HUES6 (cell line): Measurements from ENCODE around the gene NPHP1.
"Not testable (repeated sequence)": the region's sequence is repeated elsewhere in the genome, so short reads cannot be mapped to it uniquely, and the experiment has no call there.

ENCODE experiments used
- H3K27ac ChIP-seq: 2 replicates; pipeline ENCODE4 v1.7.0; 2013; ENCODE audit warnings: low read depth, mild to moderate bottlenecking, low read length, inconsistent platforms
- H3K27me3 ChIP-seq: 2 replicates; pipeline ENCODE4 v1.6.1; 2013; ENCODE audit warnings: low read length; ENCODE audit not compliant: control insufficient read depth, insufficient read depth
- H3K36me3 ChIP-seq: 2 replicates; pipeline ENCODE4 v1.6.1; 2013; ENCODE audit warnings: low read length; ENCODE audit not compliant: control insufficient read depth, insufficient read depth
- H3K4me1 ChIP-seq: 2 replicates; pipeline ENCODE4 v1.6.1; 2013; ENCODE audit warnings: low read length; ENCODE audit not compliant: control insufficient read depth, insufficient read depth
- H3K4me3 ChIP-seq: 2 replicates; pipeline ENCODE4 v1.5.1; 2013; ENCODE audit warnings: low read depth, low read length
- H3K9ac ChIP-seq: one replicate; pipeline ENCODE4 v1.6.1; 2013; ENCODE audit warnings: mild to moderate bottlenecking, low read length
- H3K9me3 ChIP-seq: 2 replicates; pipeline ENCODE4 v1.6.1; 2013; ENCODE audit warnings: low read depth, low read length; ENCODE audit not compliant: control insufficient read depth, insufficient read depth

Gene NPHP1

GRCh38 chr2:110113961-110114591, 90.7 kb downstream of the NPHP1 start:
- H3K36me3 ChIP-seq: no peaks in the 10 kb centered on the region
- no peak overlapping the region for H3K4me3 ChIP-seq
- H3K27me3 ChIP-seq: peaks cover 40% of the 10 kb centered on the region
- H3K4me1 ChIP-seq: peaks cover 9% of the 10 kb centered on the region
- H3K9me3 ChIP-seq: no peaks in the 10 kb centered on the region
- H3K9ac ChIP-seq: no peak overlapping the region
- H3K27ac ChIP-seq: no peak overlapping the region

GRCh38 chr2:110108291-110108690, 96.5 kb downstream of the NPHP1 start:
- not testable (repeated sequence) for H3K9ac ChIP-seq, H3K9me3 ChIP-seq, H3K27me3 ChIP-seq, H3K27ac ChIP-seq, H3K4me3 ChIP-seq, H3K4me1 ChIP-seq, H3K36me3 ChIP-seq

- H3K9ac ChIP-seq: no peak overlapping the region
- no peak overlapping the region for H3K4me3 ChIP-seq
- no peaks in the 10 kb centered on the region for H3K27me3 ChIP-seq
- no peaks in the 10 kb centered on the region for H3K4me1 ChIP-seq
- no peak overlapping the region for H3K27ac ChIP-seq
- H3K9me3 ChIP-seq: peaks cover 2% of the 10 kb centered on the region; the same call in 1 of the 2 replicates
- H3K36me3 ChIP-seq: no peaks in the 10 kb centered on the region
Observed at GRCh38 chr2:110107092-110108079, 97.4 kb downstream of the NPHP1 start.

- Histone ChIP-seq H3K4me1 (peaks cover 4% of the 10 kb centered on the region; the same call in 1 of the 2 replicates), H3K4me3 (no peak overlapping the region), H3K27ac (no peak overlapping the region), H3K9ac (no peak overlapping the region), H3K27me3 (no peaks in the 10 kb centered on the region), H3K9me3 (peaks cover 2% of the 10 kb centered on the region; the same call in 1 of the 2 replicates), H3K36me3 (no peaks in the 10 kb centered on the region)
Observed at GRCh38 chr2:110106642-110107041, 98.2 kb downstream of the NPHP1 start.

GRCh38 chr2:110105608-110106467, 99.0 kb downstream of the NPHP1 start:
- H3K4me1 ChIP-seq: peaks cover 12% of the 10 kb centered on the region; the same call in 1 of the 2 replicates
- no peaks in the 10 kb centered on the region for H3K36me3 ChIP-seq
- H3K27me3 ChIP-seq: no peaks in the 10 kb centered on the region
- no peak overlapping the region for H3K4me3 ChIP-seq
- no peak overlapping the region for H3K27ac ChIP-seq
- no peak overlapping the region for H3K9ac ChIP-seq
- H3K9me3 ChIP-seq: peaks cover 2% of the 10 kb centered on the region; the same call in 1 of the 2 replicates

GRCh38 chr2:110105183-110105582, 99.6 kb downstream of the NPHP1 start:
- H3K4me3 ChIP-seq: no peak overlapping the region
- no peak overlapping the region for H3K9ac ChIP-seq
- no peaks in the 10 kb centered on the region for H3K36me3 ChIP-seq
- peaks cover 14% of the 10 kb centered on the region; the same call in 1 of the 2 replicates for H3K4me1 ChIP-seq
- no peak overlapping the region for H3K27ac ChIP-seq
- peaks cover 2% of the 10 kb centered on the region; the same call in 1 of the 2 replicates for H3K9me3 ChIP-seq
- H3K27me3 ChIP-seq: no peaks in the 10 kb centered on the region

- Histone ChIP-seq H3K27me3 (no peaks in the 10 kb centered on the region), H3K4me3 (no peak overlapping the region), H3K9ac (no peak overlapping the region), H3K27ac (no peak overlapping the region), H3K9me3 (peaks cover 2% of the 10 kb centered on the region; the same call in 1 of the 2 replicates), H3K4me1 (peaks cover 14% of the 10 kb centered on the region; the same call in 1 of the 2 replicates), H3K36me3 (no peaks in the 10 kb centered on the region)
Observed at GRCh38 chr2:110104025-110104771, 100.6 kb downstream of the NPHP1 start.

GRCh38 chr2:110103061-110103961, 101.5 kb downstream of the NPHP1 start:
- H3K9ac ChIP-seq: no peak overlapping the region
- H3K4me1 ChIP-seq: peaks cover 14% of the 10 kb centered on the region; the same call in 1 of the 2 replicates

GRCh38 chr2:110101901-110102803, 102.7 kb downstream of the NPHP1 start:
- no peaks in the 10 kb centered on the region for H3K36me3 ChIP-seq
- peaks cover under 1% of the 10 kb centered on the region; the same call in 1 of the 2 replicates for H3K9me3 ChIP-seq
- peaks cover 14% of the 10 kb centered on the region; the same call in 1 of the 2 replicates for H3K4me1 ChIP-seq
- no peak overlapping the region for H3K27ac ChIP-seq
- no peaks in the 10 kb centered on the region for H3K27me3 ChIP-seq
- no peak overlapping the region for H3K9ac ChIP-seq
- no peak overlapping the region for H3K4me3 ChIP-seq

More at GRCh38 chr2:110103061-110103961, 101.5 kb downstream of the NPHP1 start:
- no peak overlapping the region for H3K27ac ChIP-seq
- no peaks in the 10 kb centered on the region for H3K36me3 ChIP-seq
- no peak overlapping the region for H3K4me3 ChIP-seq
- peaks cover 2% of the 10 kb centered on the region; the same call in 1 of the 2 replicates for H3K9me3 ChIP-seq
- H3K27me3 ChIP-seq: no peaks in the 10 kb centered on the region
